Measurements from ENCODE around the gene WDR37.

Gene WDR37

GRCh38 chr10:1130995-1131790 lies 75.0 kb downstream of the WDR37 start:
- no peak for DNase-seq

- no peak for DNase-seq
Measured at GRCh38 chr10:1132584-1132983, 76.4 kb downstream of the WDR37 start.

- no peak for DNase-seq
Measured at GRCh38 chr10:1133495-1134045, 77.4 kb downstream of the WDR37 start.

GRCh38 chr10:1134156-1134555 lies 78.0 kb downstream of the WDR37 start:
- no peak for DNase-seq

GRCh38 chr10:1136268-1136667 lies 80.1 kb downstream of the WDR37 start:
- no peak for DNase-seq

- no peak for DNase-seq
Measured at GRCh38 chr10:1137499-1138163, 81.4 kb downstream of the WDR37 start.

- no peak for DNase-seq
Measured at GRCh38 chr10:1138529-1138928, 82.3 kb downstream of the WDR37 start.

GRCh38 chr10:1141261-1141660 lies 85.1 kb downstream of the WDR37 start:
- no peak for DNase-seq

GRCh38 chr10:1141701-1142100 lies 85.5 kb downstream of the WDR37 start:
- no peak for DNase-seq

GRCh38 chr10:1142596-1142995 lies 86.4 kb downstream of the WDR37 start:
- no peak for DNase-seq

- DNase-seq: no peak
Measured at GRCh38 chr10:1147810-1148209, 91.6 kb downstream of the WDR37 start.

GRCh38 chr10:1148855-1149605 lies 92.8 kb downstream of the WDR37 start:
- DNase-seq: no peak

- DNase-seq: peak; percentile 23
Measured at GRCh38 chr10:1149793-1150637, 93.8 kb downstream of the WDR37 start.

- DNase-seq: no peak
Measured at GRCh38 chr10:1150638-1150955, 94.4 kb downstream of the WDR37 start.

GRCh38 chr10:1151076-1152033 lies 95.2 kb downstream of the WDR37 start:
- DNase-seq: no peak

- DNase-seq: no peak
Measured at GRCh38 chr10:1152386-1153250, 96.4 kb downstream of the WDR37 start.

- DNase-seq: no peak
Measured at GRCh38 chr10:1153251-1153763, 97.1 kb downstream of the WDR37 start.

GRCh38 chr10:1153805-1154351 lies 97.7 kb downstream of the WDR37 start:
- no peak for DNase-seq

- no peak for DNase-seq
Measured at GRCh38 chr10:1154531-1155295, 98.5 kb downstream of the WDR37 start.

Data from activated CD4-positive, alpha-beta T cell treated with anti-CD3 and anti-CD28 coated beads, Interleukin-10, Interleukin-2, amounts not matched to agents 100 ng/mL and 50 ng/mL, durations not matched to agents 16 hours and 8 hours (primary cell).